ENCODE data around the gene ABCB6.

ABCB6 gene

GRCh38 chr2:219210886-219211362, 7.8 kb downstream of the ABCB6 start:
- DNase-seq (ENCODE audit: low read depth), result no peak
- no peak overlapping the region for H3K4me3 ChIP-seq (ENCODE audit: low read length)
- TF ChIP-seq, protein P1, sequence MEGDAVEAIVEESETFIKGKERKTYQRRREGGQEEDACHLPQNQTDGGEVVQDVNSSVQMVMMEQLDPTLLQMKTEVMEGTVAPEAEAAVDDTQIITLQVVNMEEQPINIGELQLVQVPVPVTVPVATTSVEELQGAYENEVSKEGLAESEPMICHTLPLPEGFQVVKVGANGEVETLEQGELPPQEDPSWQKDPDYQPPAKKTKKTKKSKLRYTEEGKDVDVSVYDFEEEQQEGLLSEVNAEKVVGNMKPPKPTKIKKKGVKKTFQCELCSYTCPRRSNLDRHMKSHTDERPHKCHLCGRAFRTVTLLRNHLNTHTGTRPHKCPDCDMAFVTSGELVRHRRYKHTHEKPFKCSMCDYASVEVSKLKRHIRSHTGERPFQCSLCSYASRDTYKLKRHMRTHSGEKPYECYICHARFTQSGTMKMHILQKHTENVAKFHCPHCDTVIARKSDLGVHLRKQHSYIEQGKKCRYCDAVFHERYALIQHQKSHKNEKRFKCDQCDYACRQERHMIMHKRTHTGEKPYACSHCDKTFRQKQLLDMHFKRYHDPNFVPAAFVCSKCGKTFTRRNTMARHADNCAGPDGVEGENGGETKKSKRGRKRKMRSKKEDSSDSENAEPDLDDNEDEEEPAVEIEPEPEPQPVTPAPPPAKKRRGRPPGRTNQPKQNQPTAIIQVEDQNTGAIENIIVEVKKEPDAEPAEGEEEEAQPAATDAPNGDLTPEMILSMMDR (conservative IDR thresholded peaks at IDR 0.05; ENCODE audit: low read depth, low read length), result no peak

- TF ChIP-seq, protein P1 (conservative IDR thresholded peaks at IDR 0.05; ENCODE audit: low read depth, low read length), result no peak
- no peak overlapping the region for H3K4me3 ChIP-seq (ENCODE audit: low read length)
- no peak for DNase-seq (ENCODE audit: low read depth)
These were observed 8.4 kb downstream of the ABCB6 start for GRCh38 chr2:219210196-219210885.

- no peak overlapping the region for H3K4me3 ChIP-seq (ENCODE audit: low read length)
- DNase-seq (ENCODE audit: low read depth), result no peak
- TF ChIP-seq, protein P1 (conservative IDR thresholded peaks at IDR 0.05; ENCODE audit: low read depth, low read length), result no peak
These were observed 9.2 kb downstream of the ABCB6 start for GRCh38 chr2:219209236-219210195.

- DNase-seq (ENCODE audit: low read depth), result no peak
- no peak overlapping the region for H3K4me3 ChIP-seq (ENCODE audit: low read length)
- TF ChIP-seq, protein P1 (conservative IDR thresholded peaks at IDR 0.05; ENCODE audit: low read depth, low read length), result no peak
These were observed 10.6 kb downstream of the ABCB6 start for GRCh38 chr2:219207884-219208740.

DNA sequence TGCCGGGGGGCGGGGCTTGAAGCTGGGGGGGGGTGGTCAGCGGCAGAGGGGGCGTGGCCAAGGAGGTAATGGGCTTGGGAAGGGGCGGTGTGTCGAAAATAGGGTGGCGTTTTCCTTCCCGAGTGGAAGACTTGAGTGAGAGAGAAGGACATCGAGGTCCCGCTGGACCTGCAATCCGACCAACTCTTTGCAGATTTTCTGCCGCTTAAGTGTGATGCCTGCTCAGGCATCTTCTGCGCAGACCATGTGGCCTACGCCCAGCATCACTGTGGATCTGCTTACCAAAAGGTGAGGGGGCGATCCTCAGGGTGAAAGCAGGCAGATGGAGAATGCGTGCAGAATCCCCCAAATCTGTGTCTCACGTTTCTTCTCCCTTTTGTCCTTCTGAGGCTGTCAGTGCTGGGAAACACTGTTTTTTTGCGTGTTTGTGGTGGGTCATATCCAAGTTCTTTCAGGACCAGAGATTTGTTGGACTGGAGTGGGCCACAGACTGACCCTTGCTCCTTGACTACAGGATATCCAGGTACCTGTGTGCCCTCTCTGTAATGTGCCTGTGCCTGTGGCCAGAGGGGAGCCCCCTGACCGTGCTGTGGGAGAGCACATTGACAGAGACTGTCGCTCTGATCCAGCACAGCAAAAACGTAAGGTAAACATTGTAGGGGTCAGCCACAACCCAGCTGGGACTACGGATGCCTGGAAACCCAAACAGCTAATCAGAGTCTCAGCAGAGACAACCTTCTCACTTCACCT, 11.4 kb downstream of the ABCB6 start:
- TF ChIP-seq, protein P1 (conservative IDR thresholded peaks at IDR 0.05; ENCODE audit: low read depth, low read length), result no peak
- H3K4me3 ChIP-seq (ENCODE audit: low read length), result peak overlapping the region; percentile 71
- DNase-seq (ENCODE audit: low read depth), result no peak
